IMR-90 (cell line): ENCODE data around the gene PSMD12. TPM values are rescaled to one million over a fixed set of nuclear protein-coding genes. Genes with fewer than 3 reads are reported as not detected.
"Not testable (repeated sequence)": the region's sequence is repeated elsewhere in the genome, so short reads cannot be mapped to it uniquely, and the experiment has no call there.

Experiments used
- ATAC-seq: fragments of 200-7000 bp; cut with Tn5 transposase; 2 replicates; pipeline ENCODE4 v1.9.1; 2020; ENCODE audit warnings: low read depth, mild to moderate bottlenecking, moderate library complexity
- BruUV-seq: library from RNA; stranded (reverse); fragments of 400-500 nt; replicated peaks from 2 replicates; lab custom pipeline; 2021; lab: Mats Ljungman, UMichigan
- CTCF ChIA-PET: fragments of 300-600 bp; formaldehyde crosslinking; extraction: SDS; loops from one replicate; lab custom pipeline; 2021; ENCODE audit warnings: antibody characterized with exemption; lab: Yijun Ruan, JAX
- POLR2A ChIA-PET: fragments of 300-600 bp; sonication (Branson Sonifier 250); formaldehyde crosslinking; loops from one replicate; lab custom pipeline; 2022; ENCODE audit warnings: antibody characterized with exemption; ENCODE audit not compliant: unreplicated experiment; lab: Charles Lee
- DNase-seq: peaks from one replicate; pipeline ENCODE4 v3.0.0; 2013
- H2AFZ ChIP-seq: replicated peaks from 2 replicates; pipeline ENCODE3; 2013; ENCODE audit warnings: low read length, mild to moderate bottlenecking; ENCODE audit not compliant: poor library complexity
- H2AK5ac ChIP-seq: 2 replicates; pipeline ENCODE4 v1.6.1; 2013; ENCODE audit warnings: low read depth, low read length, inconsistent platforms
- H2AK9ac ChIP-seq: replicated peaks from 2 replicates; pipeline ENCODE3; 2013; ENCODE audit warnings: mild to moderate bottlenecking, low read depth, low read length, moderate library complexity; ENCODE audit not compliant: poor library complexity
- H2BK120ac ChIP-seq: 2 replicates; pipeline ENCODE4 v1.6.1; 2013; ENCODE audit warnings: low read depth, low read length, inconsistent platforms
- H2BK15ac ChIP-seq: 3 replicates; pipeline ENCODE4 v1.6.1; 2013; ENCODE audit warnings: low read depth, low read length, inconsistent platforms
- H2BK20ac ChIP-seq: 2 replicates; pipeline ENCODE4 v1.6.1; 2013; ENCODE audit warnings: low read depth, mild to moderate bottlenecking, inconsistent platforms, low read length, moderate library complexity
- H2BK5ac ChIP-seq: 2 replicates; pipeline ENCODE4 v1.6.1; 2013; ENCODE audit warnings: mild to moderate bottlenecking, low read depth, low read length, inconsistent platforms; ENCODE audit not compliant: poor library complexity, severe bottlenecking
- H3K14ac ChIP-seq: replicated peaks from 2 replicates; pipeline ENCODE4 v1.6.1; 2013; ENCODE audit warnings: low read depth, low read length, inconsistent platforms
- H3K18ac ChIP-seq: 2 replicates; pipeline ENCODE4 v1.6.1; 2013; ENCODE audit warnings: low read depth, low read length, control low read depth
- H3K23ac ChIP-seq: 2 replicates; pipeline ENCODE4 v1.6.1; 2013; ENCODE audit warnings: low read depth, low read length, inconsistent platforms
- H3K27ac ChIP-seq: 2 replicates; pipeline ENCODE4 v1.5.1; 2013; ENCODE audit warnings: mild to moderate bottlenecking, control low read depth, low read length; ENCODE audit not compliant: insufficient read depth
- H3K27me3 ChIP-seq: 2 replicates; pipeline ENCODE4 v1.6.1; 2013; ENCODE audit warnings: low read length; ENCODE audit not compliant: control insufficient read depth, insufficient read depth
- H3K36me3 ChIP-seq: 2 replicates; pipeline ENCODE4 v1.6.1; 2013; ENCODE audit warnings: low read length, mixed read lengths; ENCODE audit not compliant: control insufficient read depth, insufficient read depth
- H3K4ac ChIP-seq: 2 replicates; pipeline ENCODE4 v1.6.1; 2013; ENCODE audit warnings: low read depth, low read length, inconsistent platforms
- H3K4me1 ChIP-seq: 2 replicates; pipeline ENCODE4 v1.6.1; 2013; ENCODE audit warnings: low read length, mixed read lengths; ENCODE audit not compliant: control insufficient read depth, insufficient read depth
- H3K4me2 ChIP-seq: 2 replicates; pipeline ENCODE4 v1.6.1; 2013; ENCODE audit warnings: low read depth, mild to moderate bottlenecking, control low read depth, low read length, moderate library complexity
- H3K4me3 ChIP-seq: 2 replicates; pipeline ENCODE4 v1.5.1; 2013; ENCODE audit warnings: low read depth, mild to moderate bottlenecking, control low read depth, low read length, moderate library complexity; ENCODE audit not compliant: insufficient read depth
- H3K56ac ChIP-seq: 2 replicates; pipeline ENCODE4 v1.6.1; 2013; ENCODE audit warnings: low read length, inconsistent platforms; ENCODE audit not compliant: insufficient read depth; ENCODE audit errors: extremely low read depth
- H3K79me1 ChIP-seq, 2 experiments: 2 replicates each; pipeline ENCODE4 v1.6.1; 2013; ENCODE audit warnings: low read length in 2 of 2, inconsistent platforms in 1 of 2, low read depth in 1 of 2
- H3K9ac ChIP-seq: 2 replicates; pipeline ENCODE4 v1.6.1; 2013; ENCODE audit warnings: low read depth, low read length, control low read depth
- H3K9me1 ChIP-seq: 2 replicates; pipeline ENCODE4 v1.6.1; 2013; ENCODE audit warnings: low read length, inconsistent platforms; ENCODE audit not compliant: insufficient read depth
- H3K9me3 ChIP-seq: 2 replicates; pipeline ENCODE4 v1.6.1; 2013; ENCODE audit warnings: low read length; ENCODE audit not compliant: control insufficient read depth, insufficient read depth
- H4K20me1 ChIP-seq: 2 replicates; pipeline ENCODE4 v1.6.1; 2013; ENCODE audit warnings: low read length, inconsistent platforms; ENCODE audit not compliant: insufficient read depth
- H4K5ac ChIP-seq: 2 replicates; pipeline ENCODE4 v1.6.1; 2013; ENCODE audit warnings: mild to moderate bottlenecking, low read depth, low read length, control low read depth
- H4K8ac ChIP-seq, 2 experiments: 2 replicates each; pipeline ENCODE4 v1.6.1; 2013; ENCODE audit warnings: low read depth in 2 of 2, low read length in 2 of 2, control low read depth in 1 of 2, inconsistent platforms in 1 of 2
- H4K91ac ChIP-seq: 2 replicates; pipeline ENCODE4 v1.6.1; 2013; ENCODE audit warnings: low read depth, low read length, inconsistent platforms; ENCODE audit not compliant: insufficient read depth
- CEBPB ChIP-seq: IDR thresholded peaks from 2 replicates; pipeline ENCODE4 v1.6.1; 2012; ENCODE audit warnings: low read depth, low read length, improper control_type of control experiment
- CHD1 ChIP-seq: IDR thresholded peaks from 2 replicates; pipeline ENCODE4 v1.6.1; 2012; ENCODE audit warnings: low read depth, low read length, improper control_type of control experiment
- NFE2L2 ChIP-seq: fragments of 150-350 bp; IDR thresholded peaks from 2 replicates; pipeline ENCODE4 v1.6.1; 2016; ENCODE audit warnings: low read depth, mild to moderate bottlenecking, low read length
- RCOR1 ChIP-seq: IDR thresholded peaks from 2 replicates; pipeline ENCODE4 v1.6.1; 2012; ENCODE audit warnings: mild to moderate bottlenecking, low read length, improper control_type of control experiment; ENCODE audit not compliant: insufficient replicate concordance
- WGBS, 2 experiments: methylation state at CpG; one replicate each; pipeline versions ENCODE4 v1.1.5 to v1.1.7; 2013; ENCODE audit warnings: missing lambda C conversion rate in 2 of 2; ENCODE audit not compliant: insufficient read length in 1 of 2; ENCODE audit errors: extremely low coverage in 2 of 2; 5-methylcytosine and 5-hydroxymethylcytosine counted together
- dilution Hi-C: fragments of 300-500 bp; cut with HindIII; formaldehyde crosslinking; loops from one replicate; pipeline ENCODE4 v1.14.3; 2018; ENCODE audit warnings: low sequenced_read_pairs; ENCODE audit not compliant: unreplicated experiment
- in situ Hi-C: fragments of 300-500 bp; cut with MboI; formaldehyde crosslinking; loops from 3 replicates; pipeline ENCODE4 v1.14.3; 2019; ENCODE audit warnings: low sequenced_read_pairs, inconsistent platforms, mixed read lengths
- intact Hi-C: fragments of 100-400 bp; cut with micrococcal nuclease; formaldehyde crosslinking; loops from 2 replicates; pipeline ENCODE4 v1.10.0; 2022
- polyA plus RNA-seq, 3 experiments: library from polyadenylated mRNA; depleted of rRNA; stranded (reverse); fragments of >200 nt; gene quantifications; 2 replicates each; pipeline ENCODE4 v1.2.3, GENCODE V29; 2012; ENCODE audit warnings: low replicate concordance in 1 of 3
- total RNA-seq: library from RNA; depleted of rRNA; stranded (reverse); fragments of >200 nt; gene quantifications from 2 replicates; pipeline ENCODE4 v1.2.3, GENCODE V29; 2012

PSMD12 gene
- total and polyA plus RNA-seq, 2 of the 4 experiments (the other 2 are of a cell fraction) = 17.9 to 39.7 TPM

- no CpG with 5 or more reads among the region's 4 CpGs for WGBS, 2 experiments
These were observed 45.0 kb upstream of the PSMD12 start for GRCh38 chr17:67411397-67411796.

GRCh38 chr17:67408455-67408830 is 42.1 kb upstream of the PSMD12 start:
- H4K20me1 ChIP-seq, in situ Hi-C loops, H2AK9ac ChIP-seq, H3K36me3 ChIP-seq, H3K4me3 ChIP-seq, H4K5ac ChIP-seq, H3K9ac ChIP-seq, H4K8ac ChIP-seq, H2AK5ac ChIP-seq, H4K91ac ChIP-seq, DNase-seq, H3K9me3 ChIP-seq, intact Hi-C loops, H3K4me1 ChIP-seq, H3K14ac ChIP-seq, dilution Hi-C loops, H2BK20ac ChIP-seq, H3K9me1 ChIP-seq, H3K27me3 ChIP-seq, H2BK5ac ChIP-seq, H3K56ac ChIP-seq, H2BK120ac ChIP-seq, H3K4me2 ChIP-seq, H3K27ac ChIP-seq, CTCF ChIA-PET, POLR2A ChIA-PET, H3K23ac ChIP-seq, H2AFZ ChIP-seq, ATAC-seq, H2BK15ac ChIP-seq, H3K4ac ChIP-seq, H3K18ac ChIP-seq, BruUV-seq: not testable (repeated sequence)
- 100% methylated on average over 1 of the region's 3 CpGs; no CpG with 5 or more reads in 1 of the 2 experiments for WGBS, 2 experiments
- H3K79me1 ChIP-seq = peaks cover 17 to 24% of the 10 kb centered on the region in 2 experiments

More at GRCh38 chr17:67411397-67411796, 45.0 kb upstream of the PSMD12 start:
- Histone ChIP-seq H4K91ac (no peak overlapping the region), H3K9me3 (no peaks in the 10 kb centered on the region), H2AK5ac (no peak overlapping the region), H4K5ac (no peak overlapping the region), H2AK9ac (no peak overlapping the region), H3K27me3 (no peaks in the 10 kb centered on the region), H3K4me1 (peaks cover under 1% of the 10 kb centered on the region; the same call in 1 of the 2 replicates), H3K18ac (no peak overlapping the region), H3K27ac (no peak overlapping the region), H3K56ac (no peak overlapping the region), H3K14ac (no peak overlapping the region), H2BK120ac (no peak overlapping the region), H4K8ac (no peak overlapping the region), H3K23ac (no peak overlapping the region), H2BK15ac (no peak overlapping the region; the same call in 2 of the 3 replicates), H3K9me1 (peaks cover 3% of the 10 kb centered on the region; the same call in 1 of the 2 replicates), H2AFZ (no peak overlapping the region), H3K36me3 (no peaks in the 10 kb centered on the region), H2BK20ac (no peak overlapping the region), H4K20me1 (no peaks in the 10 kb centered on the region), H2BK5ac (no peak overlapping the region), H3K79me1 (peaks cover 21 to 34% of the 10 kb centered on the region in 2 experiments), H3K4me3 (no peak overlapping the region), H3K4ac (no peak overlapping the region), H3K4me2 (no peak overlapping the region), H3K9ac (no peak overlapping the region)
- no peak for ATAC-seq
- POLR2A ChIA-PET = no interaction called here
- no peak for DNase-seq
- BruUV-seq = no TSS peak
- in situ Hi-C loops (no loop called here), intact Hi-C loops (no loop called here), dilution Hi-C loops (no loop called here)
- CTCF ChIA-PET = no interaction called here
- TF ChIP-seq RCOR1 (no peak), CEBPB (no peak), NFE2L2 (no peak), CHD1 (no peak)
